HepG2 (cell line): ENCODE results near the gene PPP1R9A. TPM values are rescaled to one million over a fixed set of nuclear protein-coding genes. Genes with fewer than 3 reads are reported as not detected.

Experiments
- ATAC-seq: fragments of 200-7000 bp; cut with Tn5 transposase; 3 replicates; pipeline ENCODE4 v1.9.1; 2020; ENCODE audit warnings: mild to moderate bottlenecking, moderate library complexity
- BruUV-seq: library from RNA; stranded (reverse); fragments of 400-500 nt; replicated peaks from 2 replicates; lab custom pipeline; 2021; lab: Mats Ljungman, UMichigan
- CTCF ChIA-PET: fragments of 300-600 bp; formaldehyde crosslinking; extraction: SDS; loops from one replicate; lab custom pipeline; 2021; ENCODE audit warnings: low total read pairs, inconsistent platforms, low intra/inter-chr PET ratio; lab: Yijun Ruan, JAX
- POLR2A ChIA-PET: fragments of 350-600 bp; sonication (Branson Sonifier 250); formaldehyde crosslinking; loops from one replicate; lab custom pipeline; 2020; ENCODE audit warnings: antibody characterized with exemption, inconsistent platforms; lab: Yijun Ruan, JAX
- DNase-seq: peaks from one replicate; pipeline ENCODE4 v3.0.0-alpha.2; 2015; ENCODE audit warnings: low spot score
- FAIRE-seq: peaks from 3 replicates; lab custom pipeline; 2011; peaks lifted over from hg19 to GRCh38; lab: Jason Lieb, UNC
- H2AFZ ChIP-seq: one replicate; pipeline ENCODE4 v1.6.1; 2011; ENCODE audit warnings: low read length, inconsistent platforms
- H3K27ac ChIP-seq: fragments of 300-600 bp; 3 replicates; pipeline ENCODE4 v1.8.0; 2011; ENCODE audit warnings: mixed run types, mild to moderate bottlenecking, mixed read lengths, low read length, inconsistent platforms; ENCODE audit not compliant: insufficient read depth; ENCODE audit errors: extremely low read length
- H3K27me3 ChIP-seq, 2 experiments: fragments of 200-600 bp in 1 of 2; 2 replicates in 1 of 2; 3 replicates in 1 of 2; pipeline versions ENCODE4 v1.6.0 to v1.8.0; 2011; ENCODE audit warnings: low read length in 2 of 2, mild to moderate bottlenecking in 2 of 2, moderate library complexity in 2 of 2, inconsistent platforms in 1 of 2; ENCODE audit not compliant: insufficient read depth in 2 of 2, control insufficient read depth in 1 of 2
- H3K36me3 ChIP-seq, 2 experiments: fragments of 200-600 bp in 1 of 2; replicated peaks in 1 of 2; 2 replicates in 1 of 2; 3 replicates in 1 of 2; pipeline versions ENCODE4 v1.5.1 to v1.8.0; 2011; ENCODE audit warnings: low read length in 2 of 2, inconsistent platforms in 1 of 2; ENCODE audit not compliant: insufficient read depth in 2 of 2, control insufficient read depth in 1 of 2
- H3K4me1 ChIP-seq: 2 replicates; pipeline ENCODE4 v1.5.1; 2012; ENCODE audit warnings: low read length, inconsistent platforms; ENCODE audit not compliant: insufficient read depth
- H3K4me2 ChIP-seq: 2 replicates; pipeline ENCODE4 v1.6.0; 2011; ENCODE audit warnings: low read depth, low read length, inconsistent platforms
- H3K4me3 ChIP-seq, 3 experiments: fragments of 200-600 bp in 1 of 3; sonication (generic), shearing (Covaris generic) in 1 of 3; replicated peaks in 1 of 3; 2 replicates each; pipeline ENCODE4 v1.5.1; 2011 to 2016; ENCODE audit warnings: low read length in 3 of 3, inconsistent platforms in 2 of 3, low read depth in 2 of 3, mild to moderate bottlenecking in 2 of 3, control low read depth in 1 of 3, mixed read lengths in 1 of 3; ENCODE audit not compliant: insufficient read depth in 1 of 3
- H3K79me2 ChIP-seq: one replicate; pipeline ENCODE4 v1.6.1; 2011; ENCODE audit warnings: low read length, inconsistent platforms; ENCODE audit not compliant: insufficient read depth
- H3K9ac ChIP-seq: 2 replicates; pipeline ENCODE4 v1.6.0; 2011; ENCODE audit warnings: mild to moderate bottlenecking, low read depth, low read length, inconsistent platforms; ENCODE audit not compliant: insufficient read depth
- H3K9me3 ChIP-seq: 2 replicates; pipeline ENCODE4 v1.5.1; 2012; ENCODE audit warnings: mild to moderate bottlenecking, low read length
- H4K20me1 ChIP-seq: 2 replicates; pipeline ENCODE4 v1.6.0; 2011; ENCODE audit warnings: inconsistent platforms, mild to moderate bottlenecking, low read length, moderate library complexity; ENCODE audit not compliant: insufficient read depth
- ARID2 ChIP-seq: sonication (generic); formaldehyde crosslinking; IDR thresholded peaks from 2 replicates; pipeline ENCODE4 v1.8.1; 2022; ENCODE audit warnings: mild to moderate bottlenecking, missing genetic modification reagents, borderline replicate concordance
- EP300 ChIP-seq, 3 experiments: sonication (generic) in 1 of 3; formaldehyde crosslinking in 1 of 3; IDR thresholded peaks; 2 replicates each; pipeline versions ENCODE4 v1.5.1 to v1.6.1; 2011 to 2020; ENCODE audit warnings: low read depth in 2 of 3, low read length in 2 of 3, borderline replicate concordance in 1 of 3, improper control_type of control experiment in 1 of 3, mild to moderate bottlenecking in 1 of 3, missing genetic modification reagents in 1 of 3, moderate library complexity in 1 of 3
- HOMEZ ChIP-seq: IDR thresholded peaks from 2 replicates; pipeline ENCODE4 v1.6.1; 2016; ENCODE audit warnings: low read depth
- KLF11 ChIP-seq: IDR thresholded peaks from 2 replicates; pipeline ENCODE4 v1.6.1; 2016; ENCODE audit warnings: missing compliant biosample characterization
- NFYC ChIP-seq: IDR thresholded peaks from 2 replicates; pipeline ENCODE4 v1.6.1; 2016; ENCODE audit warnings: missing genetic modification reagents, missing compliant biosample characterization
- NR2F1 ChIP-seq, 2 experiments: fragments of 450-650 bp in 1 of 2; formaldehyde crosslinking in 1 of 2; IDR thresholded peaks; 2 replicates each; pipeline versions ENCODE4 v1.5.0 to v1.6.1; 2016 to 2020; ENCODE audit warnings: mild to moderate bottlenecking in 1 of 2, missing compliant biosample characterization in 1 of 2, missing genetic modification reagents in 1 of 2, moderate library complexity in 1 of 2
- RBM22 ChIP-seq: fragments of 200-400 bp; formaldehyde crosslinking; optimal IDR thresholded peaks from 2 replicates; pipeline ENCODE3; 2017; ENCODE audit warnings: mild to moderate bottlenecking, low read length, moderate library complexity
- RORA ChIP-seq: sonication (generic); formaldehyde crosslinking; IDR thresholded peaks from 2 replicates; pipeline ENCODE4 v1.5.0; 2020; ENCODE audit warnings: mild to moderate bottlenecking, missing genetic modification reagents, moderate library complexity
- ZBTB1 ChIP-seq: sonication (generic); formaldehyde crosslinking; IDR thresholded peaks from 2 replicates; pipeline ENCODE4 v1.4.0; 2020; ENCODE audit warnings: missing genetic modification reagents, borderline replicate concordance
- ZBTB14 ChIP-seq: sonication (generic); formaldehyde crosslinking; IDR thresholded peaks from 2 replicates; pipeline ENCODE4 v1.4.0; 2020; ENCODE audit warnings: missing genetic modification reagents
- ZBTB20 ChIP-seq: sonication (generic); formaldehyde crosslinking; IDR thresholded peaks from 2 replicates; pipeline ENCODE4 v1.8.1; 2023; ENCODE audit warnings: missing genetic modification reagents, low read depth, mild to moderate bottlenecking, borderline replicate concordance
- ZFP36 ChIP-seq: fragments of 150-350 bp; IDR thresholded peaks from 2 replicates; pipeline ENCODE4 v1.6.1; 2018; ENCODE audit warnings: borderline replicate concordance, low read length, low read depth; ENCODE audit not compliant: partially characterized antibody
- ZNF333 ChIP-seq: sonication (generic); formaldehyde crosslinking; IDR thresholded peaks from 2 replicates; pipeline ENCODE4 v1.4.0; 2020; ENCODE audit warnings: mild to moderate bottlenecking, missing genetic modification reagents, borderline replicate concordance
- ZNF512 ChIP-seq: sonication (generic); formaldehyde crosslinking; IDR thresholded peaks from 2 replicates; pipeline ENCODE4 v1.4.0; 2020; ENCODE audit warnings: mild to moderate bottlenecking, missing genetic modification reagents
- ZNF678 ChIP-seq: sonication (generic); formaldehyde crosslinking; IDR thresholded peaks from 2 replicates; pipeline ENCODE4 v1.4.0; 2020; ENCODE audit warnings: mild to moderate bottlenecking, missing genetic modification reagents
- ZNF703 ChIP-seq: sonication (generic); formaldehyde crosslinking; IDR thresholded peaks from 2 replicates; pipeline ENCODE4 v1.5.1; 2020; ENCODE audit warnings: missing genetic modification reagents, mild to moderate bottlenecking, moderate library complexity, borderline replicate concordance
- WGBS: methylation state at CpG from one replicate; pipeline ENCODE4 v1.1.6; 2017; ENCODE audit warnings: low lambda C conversion rate; 5-methylcytosine and 5-hydroxymethylcytosine counted together
- in situ Hi-C: cut with HindIII; loops from 2 replicates; pipeline ENCODE4 v1.10.0; 2017; ENCODE audit warnings: low pct_unique_long_range_greater_than_20kb; ENCODE audit not compliant: extremely low pct_ligation_motif_present
- intact Hi-C: fragments of 100-400 bp; cut with micrococcal nuclease; formaldehyde crosslinking; loops from one replicate; pipeline ENCODE4 v1.10.0; 2022; ENCODE audit not compliant: unreplicated experiment
- polyA plus RNA-seq, 8 experiments: library from polyadenylated mRNA; depleted of rRNA in 3 of 8; stranded (reverse) in 7 of 8; unstranded in 1 of 8; fragments of >200 nt; fragmentation: Illumina TruSeq in 4 of 8; extraction: Trizol in 4 of 8; gene quantifications; 2 replicates each; pipeline versions ENCODE4 v1.2.1 to v1.2.3, GENCODE V29; 2011 to 2016; ENCODE audit warnings: low read depth in 4 of 8, missing spikeins in 1 of 8, mixed read lengths in 1 of 8; ENCODE audit not compliant: insufficient read depth in 1 of 8
- total RNA-seq, 5 experiments: library from RNA; depleted of rRNA; stranded (reverse); fragments of >200 nt; fragmentation: Illumina TruSeq; extraction: Trizol; gene quantifications; 2 replicates each; pipeline ENCODE4 v1.2.3, GENCODE V29; 2016; ENCODE audit warnings: low read depth in 1 of 5
- TF ChIP-seq, protein P1 (sequence below): sonication (generic); formaldehyde crosslinking; IDR thresholded peaks from 2 replicates; pipeline ENCODE4 v1.8.0; 2022; ENCODE audit warnings: mild to moderate bottlenecking, missing genetic modification reagents, moderate library complexity
- TF ChIP-seq, protein P2 (sequence below): fragments of 450-650 bp; IDR thresholded peaks from 2 replicates; pipeline ENCODE4 v1.6.1; 2016

The PPP1R9A gene
- total and polyA plus RNA-seq, 2 of the 13 experiments (the other 11 are each of a cell fraction or from before 2014, with no cell fraction given) = 11.4 to 31.9 TPM

DNA sequence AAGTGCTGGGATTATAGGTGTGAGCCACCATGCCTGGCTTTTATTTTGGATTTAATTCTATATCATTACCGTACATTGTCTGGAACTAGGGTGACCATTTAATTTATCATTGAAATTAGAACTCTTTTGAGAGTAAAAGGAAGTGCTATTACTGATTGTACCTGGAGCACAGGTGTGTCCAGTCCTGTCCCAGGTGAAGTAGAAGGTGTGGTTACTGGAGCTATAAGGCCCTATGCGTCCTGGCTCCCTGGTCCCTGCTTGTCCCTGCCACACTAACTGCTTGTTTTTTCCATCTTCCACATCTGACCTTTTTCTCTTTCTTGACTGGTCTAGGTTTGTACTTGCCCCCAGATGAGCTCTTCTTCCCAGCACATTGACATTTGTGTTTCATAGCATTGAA lies 147.0 kb downstream of the PPP1R9A start:
- Histone ChIP-seq H3K4me2 (no peak overlapping the region), H3K27me3 (no peaks in the 10 kb centered on the region), H4K20me1 (no peaks in the 10 kb centered on the region), H3K36me3 (no peaks in the 10 kb centered on the region), H3K27ac (no peak overlapping the region), H3K4me3 (no peak overlapping the region), H2AFZ (no peak overlapping the region), H3K79me2 (no peaks in the 10 kb centered on the region), H3K4me1 (no peaks in the 10 kb centered on the region), H3K9me3 (no peaks in the 10 kb centered on the region), H3K9ac (no peak overlapping the region)
- DNase-seq (no peak), FAIRE-seq (no peak), ATAC-seq (no peak)
- intact Hi-C loops (no loop called here), in situ Hi-C loops (no loop called here)
- ChIA-PET CTCF (no interaction called here), POLR2A (interaction anchor here (0.7 kb wide), 1 partner anchor 35 kb away, joined by 3 read pairs; no protein-coding TSS in a partner anchor)
- TF ChIP-seq RBM22 (no peak), KLF11 (no peak), EP300 (IDR thresholded peaks at IDR 0.05; ENCODE audit: low read depth in 2 of 2, low read length in 2 of 2) (no peak), EP300 (CRISPR knock-in tag; IDR thresholded peaks at IDR 0.05; ENCODE audit: borderline replicate concordance) (no peak), RORA (CRISPR knock-in tag) (no peak), ZNF333 (no peak), ZBTB14 (no peak), ZFP36 (no peak), ZBTB20 (CRISPR knock-in tag) (no peak), ZBTB1 (CRISPR knock-in tag) (no peak), ARID2 (CRISPR knock-in tag) (no peak), HOMEZ (CRISPR knock-in tag) (no peak), ZNF678 (CRISPR knock-in tag) (no peak), NR2F1 (CRISPR knock-in tag; IDR thresholded peaks at IDR 0.05) (no peak), NFYC (CRISPR knock-in tag) (no peak), ZNF512 (CRISPR knock-in tag) (no peak), ZNF703 (CRISPR knock-in tag) (no peak)
- TF ChIP-seq, protein P1, sequence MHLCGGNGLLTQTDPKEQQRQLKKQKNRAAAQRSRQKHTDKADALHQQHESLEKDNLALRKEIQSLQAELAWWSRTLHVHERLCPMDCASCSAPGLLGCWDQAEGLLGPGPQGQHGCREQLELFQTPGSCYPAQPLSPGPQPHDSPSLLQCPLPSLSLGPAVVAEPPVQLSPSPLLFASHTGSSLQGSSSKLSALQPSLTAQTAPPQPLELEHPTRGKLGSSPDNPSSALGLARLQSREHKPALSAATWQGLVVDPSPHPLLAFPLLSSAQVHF = no peak
- TF ChIP-seq, protein P2, sequence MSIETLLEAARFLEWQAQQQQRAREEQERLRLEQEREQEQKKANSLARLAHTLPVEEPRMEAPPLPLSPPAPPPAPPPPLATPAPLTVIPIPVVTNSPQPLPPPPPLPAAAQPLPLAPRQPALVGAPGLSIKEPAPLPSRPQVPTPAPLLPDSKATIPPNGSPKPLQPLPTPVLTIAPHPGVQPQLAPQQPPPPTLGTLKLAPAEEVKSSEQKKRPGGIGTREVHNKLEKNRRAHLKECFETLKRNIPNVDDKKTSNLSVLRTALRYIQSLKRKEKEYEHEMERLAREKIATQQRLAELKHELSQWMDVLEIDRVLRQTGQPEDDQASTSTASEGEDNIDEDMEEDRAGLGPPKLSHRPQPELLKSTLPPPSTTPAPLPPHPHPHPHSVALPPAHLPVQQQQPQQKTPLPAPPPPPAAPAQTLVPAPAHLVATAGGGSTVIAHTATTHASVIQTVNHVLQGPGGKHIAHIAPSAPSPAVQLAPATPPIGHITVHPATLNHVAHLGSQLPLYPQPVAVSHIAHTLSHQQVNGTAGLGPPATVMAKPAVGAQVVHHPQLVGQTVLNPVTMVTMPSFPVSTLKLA = no peak
- BruUV-seq = no TSS peak
- WGBS = 94% methylated on average over 2 of the region's 2 CpGs
